Gastroesophageal sphincter (tissue), 3 donors: ENCODE results near the gene PRDM16.

ENCODE experiments used
- POLR2A ChIP-seq, 2 donors: fragments of 450-650 bp; IDR thresholded peaks; one replicate each; pipeline ENCODE4 v1.6.1; 2017; ENCODE audit warnings: antibody characterized with exemption in 2 of 2, mild to moderate bottlenecking in 2 of 2, moderate library complexity in 1 of 2
- TF ChIP-seq, protein P1 (sequence below), 4 experiments: fragments of 200-600 bp in 2 of 4; fragments of 450-650 bp in 2 of 4; sonication (generic) in 1 of 4; IDR thresholded peaks; one replicate each; pipeline ENCODE4 v1.5.1; 2017 to 2019; ENCODE audit warnings: antibody characterized with exemption in 4 of 4, mild to moderate bottlenecking in 2 of 4, moderate library complexity in 2 of 4

DNA sequence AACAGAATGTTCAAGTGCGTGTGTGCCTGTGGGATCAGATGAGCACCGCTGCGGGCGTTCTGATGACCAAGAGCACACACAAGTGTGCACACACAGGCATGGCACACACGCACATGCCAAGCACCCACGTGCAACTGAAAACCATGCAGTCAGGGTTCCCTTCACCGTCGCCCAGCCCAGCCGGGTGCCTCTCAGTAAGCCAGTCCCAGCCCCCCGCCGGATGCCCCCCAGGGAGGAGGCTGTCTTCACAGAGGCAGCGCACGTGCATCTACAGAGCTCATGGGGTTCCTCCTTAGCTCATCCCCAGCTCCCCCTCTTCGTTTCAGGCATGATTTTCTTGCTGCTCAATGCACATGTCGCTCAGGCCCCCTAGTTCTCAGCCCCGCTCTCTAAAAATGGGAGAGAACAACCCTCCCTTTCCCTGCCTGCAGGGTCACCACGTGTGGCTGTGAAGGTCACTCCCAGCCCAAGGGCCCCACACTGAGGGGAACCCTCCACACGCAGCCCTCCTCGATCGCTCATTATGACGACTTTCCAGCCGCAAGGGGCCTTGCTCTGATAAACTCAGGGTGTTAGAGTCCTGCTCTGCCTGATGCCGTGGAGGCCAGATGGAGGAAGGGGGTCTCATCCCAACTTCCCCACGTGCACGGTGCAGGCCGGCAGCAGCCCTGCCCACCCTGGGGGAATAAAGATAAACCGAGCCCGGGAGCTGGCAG lies 355.1 kb downstream of the PRDM16 start:
- TF ChIP-seq POLR2A (IDR thresholded peaks at IDR 0.05), result no peak
- TF ChIP-seq, protein P1, sequence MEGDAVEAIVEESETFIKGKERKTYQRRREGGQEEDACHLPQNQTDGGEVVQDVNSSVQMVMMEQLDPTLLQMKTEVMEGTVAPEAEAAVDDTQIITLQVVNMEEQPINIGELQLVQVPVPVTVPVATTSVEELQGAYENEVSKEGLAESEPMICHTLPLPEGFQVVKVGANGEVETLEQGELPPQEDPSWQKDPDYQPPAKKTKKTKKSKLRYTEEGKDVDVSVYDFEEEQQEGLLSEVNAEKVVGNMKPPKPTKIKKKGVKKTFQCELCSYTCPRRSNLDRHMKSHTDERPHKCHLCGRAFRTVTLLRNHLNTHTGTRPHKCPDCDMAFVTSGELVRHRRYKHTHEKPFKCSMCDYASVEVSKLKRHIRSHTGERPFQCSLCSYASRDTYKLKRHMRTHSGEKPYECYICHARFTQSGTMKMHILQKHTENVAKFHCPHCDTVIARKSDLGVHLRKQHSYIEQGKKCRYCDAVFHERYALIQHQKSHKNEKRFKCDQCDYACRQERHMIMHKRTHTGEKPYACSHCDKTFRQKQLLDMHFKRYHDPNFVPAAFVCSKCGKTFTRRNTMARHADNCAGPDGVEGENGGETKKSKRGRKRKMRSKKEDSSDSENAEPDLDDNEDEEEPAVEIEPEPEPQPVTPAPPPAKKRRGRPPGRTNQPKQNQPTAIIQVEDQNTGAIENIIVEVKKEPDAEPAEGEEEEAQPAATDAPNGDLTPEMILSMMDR (IDR thresholded peaks at IDR 0.05), result no peak
